Sigmoid colon (tissue), 4 donors: ENCODE measurements around the gene AUNIP.

Experiments used
- CTCF ChIP-seq, 4 experiments: fragments of 450-650 bp in 3 of 4; fragments of 200-600 bp in 1 of 4; IDR thresholded peaks; one replicate each; pipeline ENCODE4 v1.5.1; 2016 to 2019; ENCODE audit warnings: antibody characterized with exemption in 4 of 4, mild to moderate bottlenecking in 3 of 4, moderate library complexity in 2 of 4
- EP300 ChIP-seq, 4 donors: sonication (generic); formaldehyde crosslinking; IDR thresholded peaks; one replicate each; pipeline ENCODE4 v1.6.1; 2017; ENCODE audit warnings: antibody characterized with exemption in 4 of 4
- POLR2A ChIP-seq, 2 donors: fragments of 450-650 bp; IDR thresholded peaks; one replicate each; pipeline ENCODE4 v1.6.1; 2016; ENCODE audit warnings: antibody characterized with exemption in 2 of 2, mild to moderate bottlenecking in 2 of 2, moderate library complexity in 2 of 2
- POLR2AphosphoS5 ChIP-seq, 4 donors: sonication (generic); formaldehyde crosslinking; IDR thresholded peaks; one replicate each; pipeline ENCODE4 v1.6.1; 2017; ENCODE audit warnings: antibody characterized with exemption in 4 of 4

GRCh38 chr1:25903986-25904385, 44.7 kb upstream of the AUNIP start:
- TF ChIP-seq POLR2AphosphoS5 (IDR thresholded peaks at IDR 0.05) (no peak), CTCF (IDR thresholded peaks at IDR 0.05) (no peak), POLR2A (IDR thresholded peaks at IDR 0.05) (no peak), EP300 (IDR thresholded peaks at IDR 0.05) (no peak)
